Liver (tissue), 9 donors: ENCODE measurements around the gene SMYD3. TPM values are rescaled to one million over a fixed set of nuclear protein-coding genes. Genes with fewer than 3 reads are reported as not detected.

Source experiments
- DNase-seq: peaks from one replicate; pipeline ENCODE4 v3.0.0-alpha.2; 2017; ENCODE audit warnings: low spot score
- H3K27ac ChIP-seq, 2 donors: one replicate each; pipeline ENCODE4 v1.7.0; 2013; ENCODE audit warnings: inconsistent platforms in 2 of 2, low read length in 2 of 2, control low read depth in 1 of 2, low read depth in 1 of 2, mild to moderate bottlenecking in 1 of 2
- H3K27me3 ChIP-seq, 4 donors: one replicate each; pipeline versions ENCODE4 v1.6.1 to v1.7.0; 2013; ENCODE audit warnings: low read length in 3 of 4, inconsistent platforms in 1 of 4, mild to moderate bottlenecking in 1 of 4, moderate library complexity in 1 of 4; ENCODE audit not compliant: control insufficient read depth in 4 of 4, insufficient read depth in 4 of 4
- H3K36me3 ChIP-seq, 4 donors: one replicate each; pipeline versions ENCODE4 v1.6.1 to v1.7.0; 2013; ENCODE audit warnings: low read length in 3 of 4, mild to moderate bottlenecking in 3 of 4, low read depth in 1 of 4, moderate library complexity in 1 of 4; ENCODE audit not compliant: control insufficient read depth in 4 of 4, insufficient read depth in 3 of 4
- H3K4me1 ChIP-seq, 4 donors: one replicate each; pipeline versions ENCODE4 v1.6.1 to v1.7.0; 2013; ENCODE audit warnings: low read length in 3 of 4, mild to moderate bottlenecking in 3 of 4, moderate library complexity in 1 of 4; ENCODE audit not compliant: control insufficient read depth in 4 of 4, insufficient read depth in 4 of 4
- H3K4me3 ChIP-seq, 3 donors: one replicate each; pipeline versions ENCODE4 v1.6.1 to v1.7.0; 2013; ENCODE audit warnings: low read length in 3 of 3, control low read depth in 1 of 3, low read depth in 1 of 3, mild to moderate bottlenecking in 1 of 3
- H3K9ac ChIP-seq, 2 donors: one replicate each; pipeline ENCODE4 v1.7.0; 2013; ENCODE audit warnings: low read length in 2 of 2, mild to moderate bottlenecking in 2 of 2, moderate library complexity in 2 of 2, control low read depth in 1 of 2, low read depth in 1 of 2
- H3K9me3 ChIP-seq, 4 donors: one replicate each; pipeline versions ENCODE4 v1.6.1 to v1.7.0; 2013; ENCODE audit warnings: low read length in 3 of 4; ENCODE audit not compliant: control insufficient read depth in 4 of 4
- EGR1 ChIP-seq, 2 donors: IDR thresholded peaks; 2 replicates each; pipeline ENCODE4 v1.6.1; 2016 to 2018; ENCODE audit warnings: antibody characterized with exemption in 2 of 2, low read depth in 2 of 2
- FOXA1 ChIP-seq: IDR thresholded peaks from 2 replicates; pipeline ENCODE4 v1.6.1; 2016; ENCODE audit warnings: antibody characterized with exemption
- FOXA2 ChIP-seq: IDR thresholded peaks from 2 replicates; pipeline ENCODE4 v1.6.1; 2016; ENCODE audit warnings: antibody characterized with exemption
- GABPA ChIP-seq, 2 donors: IDR thresholded peaks in 1 of 2; conservative IDR thresholded peaks in 1 of 2; 2 replicates each; pipeline ENCODE4 v1.6.1; 2016; ENCODE audit warnings: antibody characterized with exemption in 2 of 2, mild to moderate bottlenecking in 1 of 2, moderate library complexity in 1 of 2
- HNF4A ChIP-seq, 2 donors: conservative IDR thresholded peaks; 2 replicates each; pipeline ENCODE4 v1.6.1; 2016; ENCODE audit warnings: antibody characterized with exemption in 2 of 2, mild to moderate bottlenecking in 2 of 2
- HNF4G ChIP-seq: IDR thresholded peaks from 2 replicates; pipeline ENCODE4 v1.6.1; 2016; ENCODE audit warnings: antibody characterized with exemption
- NR2F2 ChIP-seq: IDR thresholded peaks from 2 replicates; pipeline ENCODE4 v1.6.1; 2016; ENCODE audit warnings: antibody characterized with exemption
- RXRA ChIP-seq, 2 donors: IDR thresholded peaks; 2 replicates each; pipeline ENCODE4 v1.6.1; 2017 to 2018; ENCODE audit warnings: antibody characterized with exemption in 2 of 2, mild to moderate bottlenecking in 1 of 2
- SP1 ChIP-seq: IDR thresholded peaks from 2 replicates; pipeline ENCODE4 v1.6.1; 2018; ENCODE audit warnings: antibody characterized with exemption, mild to moderate bottlenecking
- TAF1 ChIP-seq: conservative IDR thresholded peaks from 2 replicates; pipeline ENCODE4 v1.6.1; 2016; ENCODE audit warnings: antibody characterized with exemption, mild to moderate bottlenecking
- YY1 ChIP-seq: IDR thresholded peaks from 2 replicates; pipeline ENCODE4 v1.6.1; 2016; ENCODE audit warnings: antibody characterized with exemption, mild to moderate bottlenecking
- WGBS: extraction: QIAGEN DNeasy Blood & Tissue Kit; methylation state at CpG from one replicate; pipeline ENCODE4 v1.1.7; 2013; 5-methylcytosine and 5-hydroxymethylcytosine counted together
- polyA plus RNA-seq, 2 donors: library from polyadenylated mRNA; stranded (reverse) in 1 of 2; unstranded in 1 of 2; fragments of 200-250 nt in 1 of 2; fragments of >200 nt in 1 of 2; fragmentation: Nextera tagmentation in 1 of 2; extraction: Ambion mirVana in 1 of 2; gene quantifications; one replicate each; pipeline versions ENCODE4 v1.2.1 to v1.2.3, GENCODE V29; 2013 to 2015
- total RNA-seq, 2 donors: library from RNA; depleted of rRNA; stranded (reverse); fragments of >200 nt; gene quantifications; one replicate each; pipeline ENCODE4 v1.2.3, GENCODE V29; 2014
- TF ChIP-seq, protein P1 (sequence below): fragments of 150-350 bp; IDR thresholded peaks from 2 replicates; pipeline ENCODE4 v1.5.1; 2017; ENCODE audit warnings: improper control_type of control experiment, low read depth, low read length; ENCODE audit not compliant: missing input control
- TF ChIP-seq, protein P2 (sequence below): IDR thresholded peaks from 2 replicates; pipeline ENCODE4 v1.6.1; 2016; ENCODE audit warnings: antibody characterized with exemption
- TF ChIP-seq, protein P3 (sequence below): IDR thresholded peaks from 2 replicates; pipeline ENCODE4 v1.6.1; 2016; ENCODE audit warnings: antibody characterized with exemption
- TF ChIP-seq, protein P4 (sequence below): IDR thresholded peaks from 2 replicates; pipeline ENCODE4 v1.6.1; 2016; ENCODE audit warnings: antibody characterized with exemption, mild to moderate bottlenecking
- donor health status: healthy.
- donor health status: healthy.
- donor health status: healthy.
- donor health status: healthy.
- donor health status: healthy.

The SMYD3 gene
- total and polyA plus RNA-seq, 4 donors = 3.1 to 9.1 (median 8.0) TPM

DNA sequence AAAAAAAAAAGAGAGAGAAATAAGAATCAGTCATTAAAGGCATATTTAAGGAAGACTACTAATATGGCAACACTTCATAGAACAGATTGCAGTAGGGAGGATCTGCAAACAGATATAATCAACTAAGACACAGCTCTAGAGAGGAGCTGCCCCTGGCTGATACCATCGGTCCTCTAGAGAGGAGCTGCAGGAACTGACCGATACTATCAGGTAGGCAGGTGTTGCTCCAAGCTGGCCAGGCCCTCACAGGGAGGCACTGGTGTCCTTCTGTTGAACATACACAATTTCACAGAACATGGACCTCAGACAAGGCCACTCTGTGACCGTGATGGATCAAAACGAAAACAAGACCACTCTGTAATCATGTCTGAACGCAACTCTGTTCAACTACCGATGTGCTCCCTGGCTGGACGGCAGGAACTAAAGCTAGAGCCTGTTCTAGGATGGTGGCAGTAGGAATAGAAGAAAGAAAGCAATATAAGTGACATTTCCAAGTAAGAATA, 15.5 kb downstream of the SMYD3 start:
- no peaks in the 10 kb centered on the region for H3K36me3 ChIP-seq
- TF ChIP-seq FOXA2 = no peak
- TF ChIP-seq TAF1 = no peak
- TF ChIP-seq, protein P1, sequence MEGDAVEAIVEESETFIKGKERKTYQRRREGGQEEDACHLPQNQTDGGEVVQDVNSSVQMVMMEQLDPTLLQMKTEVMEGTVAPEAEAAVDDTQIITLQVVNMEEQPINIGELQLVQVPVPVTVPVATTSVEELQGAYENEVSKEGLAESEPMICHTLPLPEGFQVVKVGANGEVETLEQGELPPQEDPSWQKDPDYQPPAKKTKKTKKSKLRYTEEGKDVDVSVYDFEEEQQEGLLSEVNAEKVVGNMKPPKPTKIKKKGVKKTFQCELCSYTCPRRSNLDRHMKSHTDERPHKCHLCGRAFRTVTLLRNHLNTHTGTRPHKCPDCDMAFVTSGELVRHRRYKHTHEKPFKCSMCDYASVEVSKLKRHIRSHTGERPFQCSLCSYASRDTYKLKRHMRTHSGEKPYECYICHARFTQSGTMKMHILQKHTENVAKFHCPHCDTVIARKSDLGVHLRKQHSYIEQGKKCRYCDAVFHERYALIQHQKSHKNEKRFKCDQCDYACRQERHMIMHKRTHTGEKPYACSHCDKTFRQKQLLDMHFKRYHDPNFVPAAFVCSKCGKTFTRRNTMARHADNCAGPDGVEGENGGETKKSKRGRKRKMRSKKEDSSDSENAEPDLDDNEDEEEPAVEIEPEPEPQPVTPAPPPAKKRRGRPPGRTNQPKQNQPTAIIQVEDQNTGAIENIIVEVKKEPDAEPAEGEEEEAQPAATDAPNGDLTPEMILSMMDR = no peak
- TF ChIP-seq NR2F2 = no peak
- TF ChIP-seq, protein P2, sequence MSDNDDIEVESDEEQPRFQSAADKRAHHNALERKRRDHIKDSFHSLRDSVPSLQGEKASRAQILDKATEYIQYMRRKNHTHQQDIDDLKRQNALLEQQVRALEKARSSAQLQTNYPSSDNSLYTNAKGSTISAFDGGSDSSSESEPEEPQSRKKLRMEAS = no peak
- no peak for TF ChIP-seq FOXA1
- TF ChIP-seq EGR1 (IDR thresholded peaks at IDR 0.05; ENCODE audit: low read depth in 2 of 2) = no peak
- no peak for TF ChIP-seq HNF4A (conservative IDR thresholded peaks at IDR 0.05)
- no peak for TF ChIP-seq YY1
- no peak for TF ChIP-seq HNF4G
- TF ChIP-seq, protein P3, sequence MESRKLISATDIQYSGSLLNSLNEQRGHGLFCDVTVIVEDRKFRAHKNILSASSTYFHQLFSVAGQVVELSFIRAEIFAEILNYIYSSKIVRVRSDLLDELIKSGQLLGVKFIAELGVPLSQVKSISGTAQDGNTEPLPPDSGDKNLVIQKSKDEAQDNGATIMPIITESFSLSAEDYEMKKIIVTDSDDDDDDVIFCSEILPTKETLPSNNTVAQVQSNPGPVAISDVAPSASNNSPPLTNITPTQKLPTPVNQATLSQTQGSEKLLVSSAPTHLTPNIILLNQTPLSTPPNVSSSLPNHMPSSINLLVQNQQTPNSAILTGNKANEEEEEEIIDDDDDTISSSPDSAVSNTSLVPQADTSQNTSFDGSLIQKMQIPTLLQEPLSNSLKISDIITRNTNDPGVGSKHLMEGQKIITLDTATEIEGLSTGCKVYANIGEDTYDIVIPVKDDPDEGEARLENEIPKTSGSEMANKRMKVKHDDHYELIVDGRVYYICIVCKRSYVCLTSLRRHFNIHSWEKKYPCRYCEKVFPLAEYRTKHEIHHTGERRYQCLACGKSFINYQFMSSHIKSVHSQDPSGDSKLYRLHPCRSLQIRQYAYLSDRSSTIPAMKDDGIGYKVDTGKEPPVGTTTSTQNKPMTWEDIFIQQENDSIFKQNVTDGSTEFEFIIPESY = no peak
- no peak for TF ChIP-seq SP1
- TF ChIP-seq, protein P4, sequence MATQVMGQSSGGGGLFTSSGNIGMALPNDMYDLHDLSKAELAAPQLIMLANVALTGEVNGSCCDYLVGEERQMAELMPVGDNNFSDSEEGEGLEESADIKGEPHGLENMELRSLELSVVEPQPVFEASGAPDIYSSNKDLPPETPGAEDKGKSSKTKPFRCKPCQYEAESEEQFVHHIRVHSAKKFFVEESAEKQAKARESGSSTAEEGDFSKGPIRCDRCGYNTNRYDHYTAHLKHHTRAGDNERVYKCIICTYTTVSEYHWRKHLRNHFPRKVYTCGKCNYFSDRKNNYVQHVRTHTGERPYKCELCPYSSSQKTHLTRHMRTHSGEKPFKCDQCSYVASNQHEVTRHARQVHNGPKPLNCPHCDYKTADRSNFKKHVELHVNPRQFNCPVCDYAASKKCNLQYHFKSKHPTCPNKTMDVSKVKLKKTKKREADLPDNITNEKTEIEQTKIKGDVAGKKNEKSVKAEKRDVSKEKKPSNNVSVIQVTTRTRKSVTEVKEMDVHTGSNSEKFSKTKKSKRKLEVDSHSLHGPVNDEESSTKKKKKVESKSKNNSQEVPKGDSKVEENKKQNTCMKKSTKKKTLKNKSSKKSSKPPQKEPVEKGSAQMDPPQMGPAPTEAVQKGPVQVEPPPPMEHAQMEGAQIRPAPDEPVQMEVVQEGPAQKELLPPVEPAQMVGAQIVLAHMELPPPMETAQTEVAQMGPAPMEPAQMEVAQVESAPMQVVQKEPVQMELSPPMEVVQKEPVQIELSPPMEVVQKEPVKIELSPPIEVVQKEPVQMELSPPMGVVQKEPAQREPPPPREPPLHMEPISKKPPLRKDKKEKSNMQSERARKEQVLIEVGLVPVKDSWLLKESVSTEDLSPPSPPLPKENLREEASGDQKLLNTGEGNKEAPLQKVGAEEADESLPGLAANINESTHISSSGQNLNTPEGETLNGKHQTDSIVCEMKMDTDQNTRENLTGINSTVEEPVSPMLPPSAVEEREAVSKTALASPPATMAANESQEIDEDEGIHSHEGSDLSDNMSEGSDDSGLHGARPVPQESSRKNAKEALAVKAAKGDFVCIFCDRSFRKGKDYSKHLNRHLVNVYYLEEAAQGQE = no peak
- no peak for TF ChIP-seq RXRA (IDR thresholded peaks at IDR 0.05)
- 96% methylated on average over 7 of the region's 7 CpGs for WGBS
- H3K27me3 ChIP-seq = no peaks in the 10 kb centered on the region
- H3K4me1 ChIP-seq = no peaks in the 10 kb centered on the region
- H3K27ac ChIP-seq = no peak overlapping the region
- no peaks in the 10 kb centered on the region for H3K9me3 ChIP-seq
- H3K9ac ChIP-seq = no peak overlapping the region
- no peak for DNase-seq
- no peak overlapping the region for H3K4me3 ChIP-seq

DNA sequence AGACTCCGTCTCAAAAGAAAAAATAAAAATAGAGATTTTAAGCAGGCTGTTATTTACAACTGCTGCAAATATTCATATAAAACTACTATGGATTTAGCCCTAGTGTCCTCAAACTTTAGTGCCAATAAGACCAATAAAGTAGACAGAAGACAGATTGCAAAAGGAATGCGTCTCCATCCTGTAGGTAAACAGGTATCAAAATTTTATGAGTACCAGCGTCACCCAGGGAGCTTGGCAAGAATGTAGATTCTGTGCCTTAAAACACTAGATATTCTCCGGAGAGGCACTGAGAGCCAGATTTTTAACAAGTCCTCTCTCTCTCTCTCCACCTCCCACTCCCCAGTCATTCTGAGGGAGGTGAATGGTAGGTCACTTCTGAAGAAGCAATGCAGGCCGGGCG, 18.4 kb downstream of the SMYD3 start:
- H3K4me3 ChIP-seq = no peak overlapping the region
- no peak overlapping the region for H3K9ac ChIP-seq
- DNase-seq = no peak
- H3K27ac ChIP-seq = no peak overlapping the region
- H3K4me1 ChIP-seq = no peaks in the 10 kb centered on the region
- WGBS = 95% methylated on average over 6 of the region's 6 CpGs
- TF ChIP-seq, protein P2 = no peak
- TF ChIP-seq EGR1 (IDR thresholded peaks at IDR 0.05; ENCODE audit: low read depth in 2 of 2) (no peak), FOXA2 (no peak), GABPA (IDR thresholded peaks at IDR 0.05 in 1 of 2, conservative IDR thresholded peaks at IDR 0.05 in 1 of 2) (no peak), SP1 (no peak)
- H3K9me3 ChIP-seq = no peaks in the 10 kb centered on the region
- no peaks in the 10 kb centered on the region for H3K27me3 ChIP-seq
- no peaks in the 10 kb centered on the region for H3K36me3 ChIP-seq
